ENCODE data around the gene ESRP2.

DNA sequence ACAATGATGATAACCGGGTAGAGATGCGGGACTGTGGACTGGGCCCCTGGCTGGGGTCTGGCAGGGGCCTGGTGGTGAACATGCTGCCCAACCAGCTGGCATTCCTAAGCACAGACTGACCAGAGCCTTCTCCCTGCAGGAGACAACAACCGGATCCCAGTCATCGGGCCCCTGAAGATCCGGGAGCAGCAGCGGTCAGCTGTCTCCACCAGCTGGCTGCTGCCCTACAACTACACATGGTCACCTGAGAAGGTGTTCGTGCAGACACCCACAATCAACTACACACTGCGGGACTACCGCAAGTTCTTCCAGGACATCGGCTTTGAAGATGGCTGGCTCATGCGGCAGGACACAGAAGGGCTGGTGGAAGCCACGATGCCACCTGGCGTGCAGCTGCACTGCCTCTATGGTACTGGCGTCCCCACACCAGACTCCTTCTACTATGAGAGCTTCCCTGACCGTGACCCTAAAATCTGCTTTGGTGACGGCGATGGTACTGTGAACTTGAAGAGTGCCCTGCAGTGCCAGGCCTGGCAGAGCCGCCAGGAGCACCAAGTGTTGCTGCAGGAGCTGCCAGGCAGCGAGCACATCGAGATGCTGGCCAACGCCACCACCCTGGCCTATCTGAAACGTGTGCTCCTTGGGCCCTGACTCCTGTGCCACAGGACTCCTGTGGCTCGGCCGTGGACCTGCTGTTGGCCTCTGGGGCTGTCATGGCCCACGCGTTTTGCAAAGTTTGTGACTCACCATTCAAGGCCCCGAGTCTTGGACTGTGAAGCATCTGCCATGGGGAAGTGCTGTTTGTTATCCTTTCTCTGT lies 23.3 kb upstream of the ESRP2 start:
- TF ChIP-seq, protein P1, sequence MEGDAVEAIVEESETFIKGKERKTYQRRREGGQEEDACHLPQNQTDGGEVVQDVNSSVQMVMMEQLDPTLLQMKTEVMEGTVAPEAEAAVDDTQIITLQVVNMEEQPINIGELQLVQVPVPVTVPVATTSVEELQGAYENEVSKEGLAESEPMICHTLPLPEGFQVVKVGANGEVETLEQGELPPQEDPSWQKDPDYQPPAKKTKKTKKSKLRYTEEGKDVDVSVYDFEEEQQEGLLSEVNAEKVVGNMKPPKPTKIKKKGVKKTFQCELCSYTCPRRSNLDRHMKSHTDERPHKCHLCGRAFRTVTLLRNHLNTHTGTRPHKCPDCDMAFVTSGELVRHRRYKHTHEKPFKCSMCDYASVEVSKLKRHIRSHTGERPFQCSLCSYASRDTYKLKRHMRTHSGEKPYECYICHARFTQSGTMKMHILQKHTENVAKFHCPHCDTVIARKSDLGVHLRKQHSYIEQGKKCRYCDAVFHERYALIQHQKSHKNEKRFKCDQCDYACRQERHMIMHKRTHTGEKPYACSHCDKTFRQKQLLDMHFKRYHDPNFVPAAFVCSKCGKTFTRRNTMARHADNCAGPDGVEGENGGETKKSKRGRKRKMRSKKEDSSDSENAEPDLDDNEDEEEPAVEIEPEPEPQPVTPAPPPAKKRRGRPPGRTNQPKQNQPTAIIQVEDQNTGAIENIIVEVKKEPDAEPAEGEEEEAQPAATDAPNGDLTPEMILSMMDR (IDR thresholded peaks at IDR 0.05), result no peak
- TF ChIP-seq POLR2AphosphoS5 (IDR thresholded peaks at IDR 0.05), result no peak
- no peak for TF ChIP-seq POLR2A (IDR thresholded peaks at IDR 0.05)
